Measurements from ENCODE around the gene IGF2BP2.

IGF2BP2 gene

DNA sequence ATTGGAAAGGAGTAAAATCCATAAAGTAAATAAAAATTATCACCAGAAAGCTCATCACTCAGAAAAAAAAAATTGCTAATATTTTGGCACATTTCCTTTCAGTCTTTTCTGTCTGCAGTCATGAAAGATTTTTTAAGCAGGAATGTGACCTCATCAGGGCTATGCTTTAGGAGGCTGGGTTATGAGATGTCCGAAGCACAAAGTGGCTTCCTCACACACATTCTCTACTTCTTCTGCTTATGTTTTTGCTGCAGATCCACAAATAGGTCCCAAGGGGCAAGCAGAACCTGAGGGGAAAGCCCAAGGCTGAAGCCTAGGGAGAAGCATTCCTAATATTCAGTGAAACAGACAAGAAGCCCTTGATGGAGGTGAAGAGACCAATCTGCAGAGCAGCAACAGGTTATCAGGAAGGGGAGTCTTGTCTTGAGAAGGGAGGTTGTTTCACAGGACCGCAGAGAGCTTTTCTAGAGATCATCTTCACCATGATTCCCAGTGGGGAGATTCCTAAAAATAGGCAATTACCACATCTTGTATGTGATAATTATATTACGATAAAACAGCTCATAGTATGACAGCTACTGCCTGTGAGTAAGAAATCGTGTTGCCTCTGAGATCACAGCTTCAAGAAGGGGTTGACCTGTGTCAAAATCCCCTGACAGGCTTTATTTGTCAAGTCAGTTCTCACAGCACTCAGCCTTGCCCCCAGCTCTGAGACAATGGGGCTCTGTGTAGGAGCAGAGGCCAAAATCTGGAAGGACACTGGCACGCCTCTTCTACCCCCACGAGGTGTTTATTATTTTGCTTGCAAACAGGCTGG is 60.5 kb downstream of the IGF2BP2 start:
- DNase-seq: no peak
- ATAC-seq: no peak

DNA sequence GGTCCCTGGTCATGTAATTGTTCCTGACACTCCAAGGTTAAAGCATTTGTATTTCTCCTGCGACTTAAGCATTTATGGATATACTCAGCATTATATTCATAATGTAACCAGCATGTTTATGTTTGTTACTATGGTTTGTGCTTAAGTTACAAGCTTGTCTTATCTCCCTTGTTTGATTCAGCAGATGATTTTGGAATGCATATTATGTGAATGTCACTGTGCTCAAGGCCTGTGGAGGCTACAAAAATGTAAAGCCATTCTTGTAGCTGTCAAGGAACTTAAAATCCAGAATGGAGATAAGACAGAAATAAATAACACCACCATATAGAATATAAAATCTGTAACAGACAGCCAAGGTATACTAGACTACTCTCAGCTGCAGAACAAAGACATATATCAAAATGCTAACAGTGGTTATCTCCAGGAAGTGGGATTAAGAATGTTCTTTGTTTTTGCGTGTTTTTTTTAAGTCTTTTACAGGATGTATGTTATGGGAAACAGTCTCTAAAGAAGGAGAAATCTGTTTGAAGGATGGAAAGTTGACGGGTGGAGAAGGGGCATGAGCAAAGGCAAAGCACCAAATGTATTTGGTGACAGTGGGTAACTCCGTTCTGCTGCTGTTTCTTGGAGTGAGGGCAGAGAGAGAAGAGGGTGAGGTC is 61.4 kb downstream of the IGF2BP2 start:
- no peak for DNase-seq
- no peak for ATAC-seq

- no peak for ATAC-seq
Observed at GRCh38 chr3:185760550-185760949, 64.3 kb downstream of the IGF2BP2 start.

GRCh38 chr3:185760088-185760487 is 64.8 kb downstream of the IGF2BP2 start:
- ATAC-seq: no peak
- DNase-seq: no peak

More at GRCh38 chr3:185760550-185760949, 64.3 kb downstream of the IGF2BP2 start:
- no peak for DNase-seq

DNA sequence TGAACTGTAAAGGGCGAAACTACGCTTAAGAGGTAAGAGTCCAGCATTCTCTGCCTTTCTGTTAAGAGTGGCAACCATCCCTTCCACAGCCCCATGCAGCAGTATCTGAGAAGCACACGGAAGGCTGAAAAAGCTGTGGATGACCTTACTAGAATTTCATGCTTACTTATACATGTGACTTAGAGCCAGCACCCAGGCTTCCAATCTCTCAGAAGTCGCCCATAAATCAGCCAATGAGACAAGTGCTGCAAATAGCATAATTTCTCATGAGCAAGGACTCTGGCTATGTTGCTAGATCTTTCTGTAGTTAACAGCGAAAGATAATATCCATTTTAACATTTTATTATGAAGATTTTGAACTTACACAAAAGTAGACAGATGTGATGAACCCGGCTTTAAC is 65.3 kb downstream of the IGF2BP2 start:
- ATAC-seq (no peak), DNase-seq (no peak)

GRCh38 chr3:185758912-185759311 is 65.9 kb downstream of the IGF2BP2 start:
- ATAC-seq: no peak
- DNase-seq: no peak

DNA sequence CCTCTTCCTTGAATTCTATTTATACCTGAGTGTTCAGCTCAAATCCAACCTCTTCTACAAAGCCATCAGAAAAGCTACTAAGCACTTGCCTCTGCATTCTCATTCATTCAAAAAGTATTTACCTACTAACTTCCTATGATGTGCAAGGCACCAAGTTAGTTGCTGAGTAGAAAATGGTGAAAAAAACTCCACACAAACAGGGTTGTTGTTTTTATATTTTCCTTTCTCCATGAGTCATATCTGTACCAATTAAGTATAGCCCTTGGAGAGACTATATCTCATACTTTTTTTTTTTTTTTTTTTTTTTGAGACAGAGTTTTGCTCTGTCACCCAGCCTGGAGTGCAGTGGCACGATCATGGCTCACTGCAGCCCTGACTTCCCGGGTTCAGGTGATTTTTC is 67.7 kb downstream of the IGF2BP2 start:
- ATAC-seq (no peak), DNase-seq (no peak)

DNA sequence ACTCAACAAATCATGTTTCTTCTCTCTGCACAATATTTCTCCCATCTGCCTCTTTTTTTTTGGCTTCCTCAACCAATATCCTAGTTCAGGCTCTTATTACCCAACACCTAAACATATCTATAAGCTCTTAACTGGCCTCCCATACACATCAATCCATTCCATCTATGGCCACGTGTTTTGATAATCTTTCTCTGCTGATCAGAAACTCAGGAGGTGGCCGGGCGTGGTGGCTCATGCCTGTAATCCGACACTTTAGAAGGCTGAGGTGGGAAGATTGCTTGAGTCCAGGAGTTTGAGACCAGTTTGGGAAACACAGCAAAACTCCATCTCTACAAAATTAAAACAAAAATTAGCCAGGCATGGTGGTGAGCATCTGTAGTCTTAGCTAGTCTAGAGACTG is 68.4 kb downstream of the IGF2BP2 start:
- DNase-seq (no peak), ATAC-seq (no peak)

- DNase-seq (no peak), ATAC-seq (no peak)
Observed at GRCh38 chr3:185754920-185755319, 69.9 kb downstream of the IGF2BP2 start.

GRCh38 chr3:185753354-185753753 is 71.5 kb downstream of the IGF2BP2 start:
- DNase-seq (no peak), ATAC-seq (no peak)

GRCh38 chr3:185750702-185751101 is 74.1 kb downstream of the IGF2BP2 start:
- no peak for ATAC-seq
- DNase-seq: no peak

DNA sequence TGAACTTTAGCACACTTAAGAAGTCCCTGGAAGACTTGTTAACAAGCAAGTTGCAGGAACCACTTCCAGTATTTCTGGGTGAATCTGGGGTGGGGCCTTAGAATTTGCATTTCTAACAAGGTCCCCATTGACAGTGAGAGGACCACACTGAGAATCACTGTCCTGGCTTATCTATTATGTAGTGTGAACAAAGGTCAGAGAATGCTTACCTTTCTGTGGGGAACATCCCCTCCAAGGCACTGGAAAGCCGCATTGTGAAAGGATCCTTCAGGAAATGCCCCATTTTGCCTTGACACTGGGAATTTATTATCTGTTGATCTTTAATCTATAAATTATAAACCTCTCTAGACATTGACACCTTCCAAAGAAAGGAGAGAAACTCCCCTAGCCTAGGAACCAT is 74.8 kb downstream of the IGF2BP2 start:
- no peak for DNase-seq
- ATAC-seq: no peak

DNA sequence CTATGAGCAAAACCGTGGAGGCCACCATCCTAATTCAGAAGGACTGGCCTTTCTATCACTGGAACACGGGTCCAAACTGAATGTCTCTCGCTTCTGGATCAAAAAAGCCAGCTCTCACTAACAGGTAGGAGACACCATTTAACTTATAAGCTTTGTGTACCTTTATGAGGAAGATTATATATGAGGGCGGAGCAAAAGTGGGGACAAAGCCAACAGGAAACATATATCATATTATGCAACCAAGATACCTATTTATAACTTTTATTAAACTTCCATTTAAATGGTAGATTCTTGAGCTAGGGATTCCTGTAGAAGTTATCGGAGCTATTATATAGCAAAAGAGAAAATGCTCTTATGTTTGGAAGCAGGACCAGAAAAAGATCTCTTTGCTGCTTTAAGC is 78.4 kb downstream of the IGF2BP2 start:
- ATAC-seq: no peak
- no peak for DNase-seq

DNA sequence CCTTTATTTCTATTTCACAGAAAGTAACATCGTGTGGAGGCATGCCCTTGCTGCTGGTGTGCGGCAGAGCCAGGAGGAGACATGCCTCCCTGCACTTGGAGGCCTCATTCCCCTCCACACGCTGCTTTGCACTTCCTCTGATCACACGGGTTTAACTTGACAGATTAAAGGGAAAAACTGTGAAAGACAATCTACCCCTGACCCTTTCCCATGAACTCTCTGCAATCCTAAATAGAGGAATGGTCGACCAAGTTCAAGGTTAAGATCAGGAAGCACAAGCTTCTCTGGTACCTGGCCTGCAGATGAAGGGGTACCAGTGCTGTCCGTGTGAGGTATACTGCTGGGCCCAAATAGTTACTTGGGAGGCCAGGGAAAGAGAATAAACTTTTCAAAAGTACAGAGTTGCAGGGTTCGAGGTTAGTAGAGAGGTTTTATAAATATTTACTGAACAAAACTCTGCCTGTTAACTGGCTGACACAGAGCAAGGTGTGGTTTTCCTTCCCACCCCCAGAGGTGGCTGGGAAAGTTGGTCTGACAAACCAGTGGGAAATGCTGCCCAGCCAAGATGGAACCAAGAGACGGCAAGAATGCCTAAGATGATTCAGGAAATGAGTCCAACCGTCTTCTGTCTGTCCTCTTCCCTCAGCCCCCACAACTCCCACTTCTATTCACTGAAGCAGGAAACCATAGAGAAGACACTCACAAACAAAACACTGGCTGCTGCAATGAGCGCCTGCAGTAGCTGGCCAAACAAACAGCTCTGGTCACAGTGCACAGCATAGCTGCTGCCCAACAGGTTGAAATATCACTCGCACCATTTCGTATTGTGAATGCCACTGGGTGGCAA is 79.6 kb downstream of the IGF2BP2 start:
- DNase-seq: no peak
- ATAC-seq: peak; percentile 28

DNA sequence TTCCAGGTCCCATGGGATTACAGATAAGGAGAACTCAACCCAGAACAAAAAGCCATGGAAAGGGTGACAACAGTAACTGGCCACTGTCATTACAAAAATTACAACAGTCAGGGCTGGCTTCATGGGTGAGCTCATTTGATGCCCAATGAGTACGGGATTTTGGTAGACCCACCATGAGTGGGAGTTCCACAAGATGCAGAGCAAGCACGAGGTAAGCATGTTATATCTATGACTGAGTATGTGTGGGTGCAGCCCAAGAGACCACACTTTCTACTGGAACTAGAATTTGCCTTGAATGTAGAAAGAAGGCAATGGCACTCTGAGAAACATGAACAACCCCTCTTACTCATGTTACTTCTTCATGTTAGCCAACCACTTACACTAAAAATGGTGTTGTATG is 83.3 kb downstream of the IGF2BP2 start:
- no peak for DNase-seq
- ATAC-seq: no peak

DNA sequence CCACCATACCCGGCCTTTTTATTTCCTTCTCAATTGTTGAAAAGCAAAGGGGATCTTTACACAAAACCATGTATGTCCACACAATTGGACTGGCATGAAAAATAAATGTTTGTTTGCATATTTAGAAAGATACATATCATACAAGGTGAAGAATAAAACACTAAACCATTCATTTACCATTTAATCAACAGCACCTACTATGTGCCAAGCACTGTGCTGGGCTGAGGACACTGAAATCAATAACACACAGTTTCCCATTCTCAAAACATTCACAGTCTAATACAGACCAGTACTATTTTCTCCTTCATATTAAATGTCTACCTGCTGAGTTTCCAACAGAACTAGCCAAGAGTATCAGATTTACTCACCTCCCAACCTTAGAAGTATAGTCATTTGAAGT is 84.7 kb downstream of the IGF2BP2 start:
- ATAC-seq (no peak), DNase-seq (no peak)

DNA sequence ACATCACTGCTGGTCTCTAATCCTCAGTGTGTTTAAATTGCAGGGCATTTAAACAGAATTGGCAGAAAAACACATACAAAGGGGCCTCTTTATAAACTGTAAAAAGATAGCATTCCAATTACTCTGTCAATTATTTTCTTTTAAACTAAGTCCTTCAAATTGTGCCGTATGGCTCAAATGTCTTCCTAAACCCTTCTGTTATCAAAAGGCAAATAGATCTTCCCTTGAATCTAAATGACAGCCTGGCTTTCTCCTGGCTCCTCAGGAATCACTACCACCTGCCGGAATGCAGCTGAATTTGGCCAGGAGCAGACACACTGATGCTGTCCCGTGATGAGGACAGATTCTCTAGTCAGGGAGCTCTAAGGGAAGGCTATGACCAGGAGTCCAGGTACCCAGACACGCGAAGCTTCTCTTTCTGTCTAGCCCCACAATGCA is 85.6 kb downstream of the IGF2BP2 start:
- DNase-seq (no peak), ATAC-seq (no peak)

- no peak for ATAC-seq
- no peak for DNase-seq
Observed at GRCh38 chr3:185737740-185738680, 86.8 kb downstream of the IGF2BP2 start.

GRCh38 chr3:185737020-185737419 is 87.8 kb downstream of the IGF2BP2 start:
- ATAC-seq (no peak), DNase-seq (no peak)

DNA sequence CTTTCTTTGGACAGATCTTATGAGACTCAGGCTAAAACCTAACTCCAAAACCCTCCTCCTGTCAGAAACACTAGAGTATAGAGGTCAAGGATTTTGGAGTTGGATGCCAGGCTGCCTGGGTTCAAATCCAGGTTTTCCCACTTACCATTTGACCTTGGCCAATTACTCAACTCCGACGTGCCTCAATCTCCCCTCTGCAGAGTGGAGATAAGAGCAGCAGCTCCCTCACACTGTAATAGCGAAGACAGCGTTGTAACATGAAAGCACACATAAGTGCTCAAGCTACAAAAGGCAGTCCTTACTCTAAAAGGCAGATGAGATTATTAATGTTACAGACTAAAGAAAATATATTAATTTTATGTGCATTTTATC is 90.1 kb downstream of the IGF2BP2 start:
- no peak for ATAC-seq
- no peak for DNase-seq

- DNase-seq (peak; percentile 10), ATAC-seq (peak; percentile 46)
Observed at GRCh38 chr3:185733980-185734724, 90.7 kb downstream of the IGF2BP2 start.

All from stimulated activated naive CD8-positive, alpha-beta T cell treated with anti-CD3 and anti-CD28 coated beads, Interleukin-15, Interleukin-2, amounts not matched to agents 100 U/mL and 50 U/mL, for 24 hours (primary cell).